NCI-H2107 treated with DMSO at 0.1 percent for 48 hours (cell line): ENCODE results near the gene SLC25A43.
"Not testable (repeated sequence)": the region's sequence is repeated elsewhere in the genome, so short reads cannot be mapped to it uniquely, and the experiment has no call there.

ENCODE experiments used
- DNase-seq: peaks from one replicate; lab custom pipeline; 2025; ENCODE audit not compliant: unreplicated experiment; lab: John Stamatoyannopoulos, UW

SLC25A43 gene

GRCh38 chrX:119467842-119468550, 68.9 kb downstream of the SLC25A43 start, which contains the start of gene SLC25A5:
TSS of gene SLC25A5 (plus strand) at chrX:119468444. CDS start at chrX:119468516, 72 bp downstream.
- peak; percentile 74 for DNase-seq

- peak; percentile 41 for DNase-seq
Observed at GRCh38 chrX:119468551-119469312, 69.6 kb downstream of the SLC25A43 start.

- no peak for DNase-seq
Observed at GRCh38 chrX:119469313-119469635, 70.1 kb downstream of the SLC25A43 start.

GRCh38 chrX:119474615-119475388, 75.7 kb downstream of the SLC25A43 start:
- no peak for DNase-seq

- no peak for DNase-seq
Observed at GRCh38 chrX:119475389-119476101, 76.4 kb downstream of the SLC25A43 start.

GRCh38 chrX:119477812-119478232, 78.7 kb downstream of the SLC25A43 start:
- no peak for DNase-seq

- DNase-seq, result no peak
Observed at GRCh38 chrX:119478504-119478903, 79.4 kb downstream of the SLC25A43 start.

GRCh38 chrX:119479845-119480244, 80.7 kb downstream of the SLC25A43 start:
- no peak for DNase-seq

GRCh38 chrX:119481323-119481801, 82.2 kb downstream of the SLC25A43 start:
- no peak for DNase-seq

- no peak for DNase-seq
Observed at GRCh38 chrX:119482041-119482440, 82.9 kb downstream of the SLC25A43 start.

GRCh38 chrX:119482481-119483480, 83.6 kb downstream of the SLC25A43 start:
- peak; percentile 57 for DNase-seq

- DNase-seq, result no peak
Observed at GRCh38 chrX:119486745-119487144, 87.6 kb downstream of the SLC25A43 start.

- not testable (repeated sequence) for DNase-seq
Observed at GRCh38 chrX:119487766-119488165, 88.6 kb downstream of the SLC25A43 start.

- peak; percentile 60 for DNase-seq
Observed at GRCh38 chrX:119488749-119489148, 89.6 kb downstream of the SLC25A43 start.

- DNase-seq, result no peak
Observed at GRCh38 chrX:119489212-119490074, 90.3 kb downstream of the SLC25A43 start.

GRCh38 chrX:119492463-119492862, 93.3 kb downstream of the SLC25A43 start:
- DNase-seq, result no peak

- not testable (repeated sequence) for DNase-seq
Observed at GRCh38 chrX:119493851-119494495, 94.8 kb downstream of the SLC25A43 start.
